ENCODE measurements around the gene ERICH4.
"Not testable (repeated sequence)": the region's sequence is repeated elsewhere in the genome, so short reads cannot be mapped to it uniquely, and the experiment has no call there.

Gene ERICH4

DNA sequence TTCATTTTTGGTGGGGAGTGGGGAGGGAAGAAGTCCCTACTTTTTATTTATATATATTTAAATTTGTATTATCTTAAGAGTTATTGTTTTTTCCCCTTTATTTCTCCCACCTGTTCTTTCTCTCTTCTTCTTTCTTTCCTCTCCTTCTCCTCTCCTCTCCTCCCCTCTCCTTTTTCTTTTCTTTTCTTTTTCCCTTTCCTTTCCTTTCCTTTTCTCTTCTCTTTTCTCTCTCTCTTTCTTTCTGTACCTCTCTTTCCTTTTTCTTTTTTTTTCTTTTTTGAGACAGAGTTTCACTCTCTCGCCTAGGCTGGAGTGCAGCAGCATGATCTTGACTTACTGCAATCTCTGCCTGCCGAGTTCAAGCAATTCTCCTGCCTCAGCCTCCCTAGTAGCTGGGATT is 43.4 kb upstream of the ERICH4 start:
- TF ChIP-seq, protein P1, sequence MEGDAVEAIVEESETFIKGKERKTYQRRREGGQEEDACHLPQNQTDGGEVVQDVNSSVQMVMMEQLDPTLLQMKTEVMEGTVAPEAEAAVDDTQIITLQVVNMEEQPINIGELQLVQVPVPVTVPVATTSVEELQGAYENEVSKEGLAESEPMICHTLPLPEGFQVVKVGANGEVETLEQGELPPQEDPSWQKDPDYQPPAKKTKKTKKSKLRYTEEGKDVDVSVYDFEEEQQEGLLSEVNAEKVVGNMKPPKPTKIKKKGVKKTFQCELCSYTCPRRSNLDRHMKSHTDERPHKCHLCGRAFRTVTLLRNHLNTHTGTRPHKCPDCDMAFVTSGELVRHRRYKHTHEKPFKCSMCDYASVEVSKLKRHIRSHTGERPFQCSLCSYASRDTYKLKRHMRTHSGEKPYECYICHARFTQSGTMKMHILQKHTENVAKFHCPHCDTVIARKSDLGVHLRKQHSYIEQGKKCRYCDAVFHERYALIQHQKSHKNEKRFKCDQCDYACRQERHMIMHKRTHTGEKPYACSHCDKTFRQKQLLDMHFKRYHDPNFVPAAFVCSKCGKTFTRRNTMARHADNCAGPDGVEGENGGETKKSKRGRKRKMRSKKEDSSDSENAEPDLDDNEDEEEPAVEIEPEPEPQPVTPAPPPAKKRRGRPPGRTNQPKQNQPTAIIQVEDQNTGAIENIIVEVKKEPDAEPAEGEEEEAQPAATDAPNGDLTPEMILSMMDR (IDR thresholded peaks at IDR 0.05; ENCODE audit: low read depth, low read length) = no peak
- DNase-seq (ENCODE audit: extremely low read depth, low read depth) = no peak

DNA sequence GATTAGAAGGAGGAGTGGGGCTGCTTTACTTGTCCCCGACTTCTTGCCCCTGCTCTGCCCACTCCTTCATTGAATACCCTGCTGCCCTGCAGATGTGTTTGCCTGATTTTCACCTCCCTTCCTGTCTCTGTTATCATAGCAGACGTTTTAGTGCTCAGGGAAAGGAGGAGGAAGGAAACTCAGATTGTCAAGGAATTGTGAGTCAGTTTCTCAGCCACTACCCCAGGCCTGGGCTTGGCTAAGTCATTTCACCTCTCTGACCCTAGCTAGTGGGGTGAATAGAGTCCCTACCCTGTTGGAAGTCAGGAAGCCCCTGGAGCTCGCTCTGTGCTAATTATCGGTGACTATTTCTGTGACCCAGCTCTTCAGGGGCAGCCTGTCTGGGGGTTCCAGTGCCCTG is 41.5 kb upstream of the ERICH4 start:
- DNase-seq (ENCODE audit: extremely low read depth, low read depth) = no peak
- TF ChIP-seq, protein P1 (IDR thresholded peaks at IDR 0.05; ENCODE audit: low read depth, low read length) = no peak

DNA sequence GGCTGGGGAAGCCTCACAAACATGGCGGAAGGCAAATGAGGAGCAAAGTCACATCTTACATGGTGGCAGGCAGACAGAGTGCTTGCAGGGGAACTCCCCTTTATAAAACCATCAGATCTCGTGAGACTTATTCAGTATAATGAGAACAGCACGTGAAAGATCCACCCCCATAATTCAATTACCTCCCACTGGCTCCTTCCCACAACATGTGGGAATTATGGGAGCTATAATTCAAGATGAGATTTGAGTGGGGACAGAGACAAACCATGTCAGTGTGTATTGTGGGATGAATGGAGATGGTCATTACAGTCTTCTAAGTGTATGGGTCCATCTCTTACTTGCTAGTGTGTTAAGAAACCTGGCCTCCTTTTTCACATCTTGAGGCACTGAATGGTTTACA is 40.9 kb upstream of the ERICH4 start:
- DNase-seq (ENCODE audit: extremely low read depth, low read depth) = no peak
- TF ChIP-seq, protein P1 (IDR thresholded peaks at IDR 0.05; ENCODE audit: low read depth, low read length) = no peak

DNA sequence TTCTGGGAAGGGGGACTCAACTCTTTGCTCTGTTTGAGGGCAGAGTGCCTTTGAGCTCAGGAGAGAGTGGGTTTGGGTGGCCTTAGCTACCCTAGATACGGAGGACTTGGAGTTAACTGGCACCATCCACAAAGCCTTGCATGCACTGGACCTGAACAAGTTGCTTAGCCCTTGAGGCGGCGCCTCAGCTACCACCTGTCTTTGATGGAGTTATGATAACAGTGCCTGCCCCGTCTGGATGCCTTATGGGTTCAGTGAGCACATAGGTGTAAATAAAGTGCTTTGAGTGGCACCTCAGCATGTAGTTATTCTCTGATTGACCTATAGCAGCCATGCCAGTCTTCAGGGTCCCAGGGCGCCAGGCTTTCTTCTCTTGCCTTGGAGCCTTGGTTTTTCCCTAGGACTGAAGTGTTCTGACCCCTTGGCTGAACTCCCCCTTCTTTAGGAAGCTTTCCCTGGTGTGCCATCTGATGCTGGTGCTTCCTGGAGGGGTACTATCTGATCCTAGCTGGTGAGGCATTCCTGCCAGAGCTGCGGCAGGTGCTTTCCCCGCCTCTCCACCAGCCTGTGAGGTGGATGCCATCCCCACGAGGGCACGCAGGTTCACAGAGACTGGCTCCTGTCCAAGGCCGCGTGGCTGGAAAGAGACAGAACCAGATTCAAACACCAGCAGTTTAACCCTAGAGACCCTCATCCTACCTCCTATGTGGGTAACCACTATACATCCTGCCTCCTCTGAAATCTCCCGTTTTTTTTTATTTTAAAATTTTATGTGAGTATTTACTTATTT is 39.6 kb upstream of the ERICH4 start:
- no peak for DNase-seq (ENCODE audit: extremely low read depth, low read depth)
- TF ChIP-seq, protein P1 (IDR thresholded peaks at IDR 0.05; ENCODE audit: low read depth, low read length) = no peak

DNA sequence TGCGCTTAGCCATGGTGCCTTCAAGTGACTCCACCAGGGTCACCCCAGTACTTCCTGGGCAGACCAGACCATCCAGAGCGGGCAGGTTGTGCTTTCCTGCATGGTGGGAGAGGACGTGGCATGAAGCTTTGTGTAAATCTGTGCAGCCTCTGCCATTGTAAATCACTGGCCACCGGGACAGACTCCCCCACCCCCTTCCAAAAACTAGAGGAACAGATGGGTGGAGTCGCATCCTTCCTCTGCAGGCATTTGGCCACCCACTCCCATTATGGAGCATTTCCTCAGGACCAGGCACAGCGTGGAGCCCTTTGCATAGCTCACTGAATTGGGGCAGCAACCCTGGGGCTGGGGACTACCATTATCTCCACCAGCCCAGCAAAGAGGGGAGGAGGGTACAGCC is 37.2 kb upstream of the ERICH4 start:
- DNase-seq (ENCODE audit: extremely low read depth, low read depth) = no peak
- TF ChIP-seq, protein P1 (IDR thresholded peaks at IDR 0.05; ENCODE audit: low read depth, low read length) = no peak

DNA sequence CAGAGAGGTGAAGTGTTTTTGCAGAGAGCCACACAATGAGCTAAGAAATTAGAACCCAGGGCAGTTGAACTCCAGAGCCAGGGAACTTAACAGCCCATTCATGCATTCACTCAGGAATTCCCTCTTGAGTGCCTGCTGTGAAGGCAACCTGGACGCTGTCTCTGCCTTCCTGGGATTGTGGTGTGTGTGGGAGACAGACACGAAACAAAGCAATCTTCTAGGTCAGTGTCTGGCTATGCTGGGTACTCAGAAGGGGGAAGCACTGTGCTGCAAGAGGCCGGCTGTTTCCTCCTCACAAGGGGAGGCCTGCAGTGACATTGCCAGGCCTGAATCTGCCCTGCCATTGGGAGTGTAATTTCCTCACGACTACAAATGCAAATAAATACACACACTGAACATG is 35.7 kb upstream of the ERICH4 start:
- TF ChIP-seq, protein P1 (IDR thresholded peaks at IDR 0.05; ENCODE audit: low read depth, low read length) = no peak
- DNase-seq (ENCODE audit: extremely low read depth, low read depth) = no peak

DNA sequence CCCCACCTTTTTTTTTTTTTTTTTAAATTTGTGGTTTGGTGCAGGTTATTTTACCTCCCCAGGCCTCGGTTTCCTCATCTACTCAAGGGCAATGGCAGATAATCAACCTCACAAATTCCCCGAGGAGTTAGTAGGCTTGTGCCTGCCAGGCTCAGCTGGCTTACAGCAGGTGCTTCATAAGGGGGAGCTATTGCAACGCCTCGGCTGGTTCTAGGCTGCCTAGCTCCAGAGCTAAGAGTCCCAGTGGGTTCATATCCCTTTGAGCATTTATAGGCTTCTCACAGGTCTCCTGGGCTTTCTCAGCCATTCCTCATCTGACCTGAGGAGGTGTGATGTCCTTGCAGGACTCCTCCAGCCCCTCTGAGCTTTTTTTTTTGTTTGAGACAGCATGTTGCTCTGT is 34.7 kb upstream of the ERICH4 start:
- DNase-seq (ENCODE audit: extremely low read depth, low read depth) = no peak

DNA sequence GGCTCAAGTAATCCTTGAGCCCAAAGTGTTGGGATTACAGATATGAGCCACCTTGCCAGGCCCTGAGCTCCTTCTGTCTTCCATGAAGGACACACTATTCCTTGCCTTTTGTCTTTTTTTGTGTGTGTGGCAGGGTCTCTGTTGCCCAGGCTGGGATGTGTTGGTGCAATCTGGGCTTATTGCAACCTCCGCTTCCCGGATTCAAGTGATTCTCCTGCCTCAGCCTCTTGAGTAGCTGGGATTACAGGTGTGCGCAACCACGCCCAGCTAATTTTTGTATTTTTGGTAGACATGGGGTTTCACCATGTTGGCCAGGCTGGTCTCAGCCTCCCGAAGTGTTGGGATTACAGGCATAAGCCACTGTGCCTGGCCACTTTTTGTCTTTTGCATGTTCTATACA is 34.1 kb upstream of the ERICH4 start:
- not testable (repeated sequence) for DNase-seq (ENCODE audit: extremely low read depth, low read depth)

More for the DNA sequence above, 34.7 kb upstream of the ERICH4 start:
- TF ChIP-seq, protein P1 (IDR thresholded peaks at IDR 0.05; ENCODE audit: low read depth, low read length) = no peak
